HG02798 (cell line): ENCODE results near the gene DGKB.

Experiments
- ATAC-seq: cut with Tn5 transposase; IDR thresholded peaks from one replicate; pipeline ENCODE4 v1.9.1; 2021; ENCODE audit warnings: mild to moderate bottlenecking; ENCODE audit not compliant: unreplicated experiment, poor library complexity

Gene DGKB

DNA sequence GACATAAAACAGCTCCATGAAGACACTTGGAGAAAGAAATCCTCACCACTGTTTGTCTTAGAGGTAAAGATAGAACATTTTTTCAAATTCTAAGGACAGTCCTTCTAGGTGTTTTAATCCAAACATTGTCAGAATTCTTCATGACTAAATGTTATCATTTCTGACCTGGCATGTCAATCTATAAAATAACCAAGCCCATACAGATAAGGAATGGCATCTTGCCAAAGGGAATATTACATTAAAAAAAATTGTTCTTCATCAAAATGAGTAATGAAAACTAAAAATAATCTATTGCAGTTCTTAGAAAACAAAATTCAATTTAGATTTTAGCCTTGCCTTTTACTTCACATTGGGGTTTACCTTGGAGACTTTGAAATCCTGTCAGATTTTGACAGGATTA, 33.6 kb downstream of the DGKB start:
- no peak for ATAC-seq

- no peak for ATAC-seq
Measured at GRCh38 chr7:14861456-14861855, 41.1 kb downstream of the DGKB start.

DNA sequence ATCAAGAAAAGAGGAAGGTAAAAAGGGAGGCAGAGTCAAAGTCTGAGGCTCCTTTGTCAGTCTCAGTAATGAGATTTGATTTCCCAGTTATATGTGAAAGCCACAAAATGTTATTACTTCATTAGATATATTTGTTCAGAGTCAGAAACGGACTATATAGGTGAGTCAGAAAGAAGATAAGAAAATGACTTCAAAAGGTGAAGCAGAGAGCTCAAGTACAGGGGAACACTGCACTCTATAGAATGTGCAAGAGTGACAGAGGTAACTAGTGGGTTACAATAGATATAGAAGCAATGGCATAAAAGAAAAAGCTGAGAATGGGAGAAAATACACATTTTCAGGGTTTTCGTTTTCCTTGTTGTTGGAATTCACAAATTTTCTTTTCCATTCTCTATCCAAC, 43.3 kb downstream of the DGKB start:
- ATAC-seq: no peak

DNA sequence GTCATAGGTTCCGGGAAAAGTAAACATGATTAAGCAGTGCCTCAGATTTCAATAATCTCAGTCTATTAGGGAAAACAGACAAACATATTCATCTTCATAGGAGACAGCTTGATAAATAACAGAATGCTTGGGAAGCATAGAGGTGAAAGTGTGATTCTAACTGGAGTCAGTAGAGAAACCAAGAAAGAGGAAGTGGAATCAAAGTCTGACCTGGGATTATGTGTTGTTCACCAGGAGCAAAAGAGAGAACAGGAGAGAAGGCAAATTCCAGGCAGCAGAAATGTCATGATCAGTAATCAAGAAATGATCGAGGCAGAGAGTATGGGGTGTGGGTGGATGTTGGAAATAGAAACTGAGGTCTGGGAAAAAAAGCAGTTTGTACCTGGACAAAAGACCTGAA, 43.7 kb downstream of the DGKB start:
- ATAC-seq: no peak

- ATAC-seq: no peak
Measured at GRCh38 chr7:14858410-14858809, 44.1 kb downstream of the DGKB start.

- ATAC-seq: no peak
Measured at GRCh38 chr7:14855033-14855794, 47.3 kb downstream of the DGKB start.

GRCh38 chr7:14854471-14854870, 48.1 kb downstream of the DGKB start:
- ATAC-seq: no peak

GRCh38 chr7:14851610-14852009, 50.9 kb downstream of the DGKB start:
- ATAC-seq: no peak

GRCh38 chr7:14850039-14850438, 52.5 kb downstream of the DGKB start:
- no peak for ATAC-seq

GRCh38 chr7:14846405-14846804, 56.1 kb downstream of the DGKB start:
- no peak for ATAC-seq

DNA sequence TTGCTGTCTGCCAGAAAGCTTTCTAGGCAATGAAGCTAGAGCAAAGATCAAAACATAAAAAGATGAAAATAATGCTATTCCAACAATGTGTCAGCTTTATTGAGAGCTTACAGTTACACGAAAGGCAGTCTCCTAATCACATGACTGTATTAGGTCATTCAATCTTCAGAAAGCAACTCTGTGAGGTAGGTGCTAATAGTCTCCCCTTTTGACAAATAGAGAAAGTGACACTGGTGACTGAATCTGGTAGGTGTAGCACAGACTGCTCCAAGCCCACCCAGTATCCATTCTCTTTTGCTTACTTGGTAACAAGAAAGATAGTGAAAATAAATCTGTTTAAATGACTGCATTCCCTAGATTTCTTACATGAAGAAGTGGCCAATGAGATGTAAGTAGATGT, 58.8 kb downstream of the DGKB start:
- ATAC-seq: no peak

GRCh38 chr7:14842523-14842922, 60.0 kb downstream of the DGKB start:
- no peak for ATAC-seq

GRCh38 chr7:14841869-14842268, 60.7 kb downstream of the DGKB start:
- ATAC-seq: no peak

GRCh38 chr7:14841086-14841485, 61.5 kb downstream of the DGKB start:
- no peak for ATAC-seq

- no peak for ATAC-seq
Measured at GRCh38 chr7:14839307-14839706, 63.2 kb downstream of the DGKB start.

GRCh38 chr7:14837216-14837615, 65.3 kb downstream of the DGKB start:
- no peak for ATAC-seq

DNA sequence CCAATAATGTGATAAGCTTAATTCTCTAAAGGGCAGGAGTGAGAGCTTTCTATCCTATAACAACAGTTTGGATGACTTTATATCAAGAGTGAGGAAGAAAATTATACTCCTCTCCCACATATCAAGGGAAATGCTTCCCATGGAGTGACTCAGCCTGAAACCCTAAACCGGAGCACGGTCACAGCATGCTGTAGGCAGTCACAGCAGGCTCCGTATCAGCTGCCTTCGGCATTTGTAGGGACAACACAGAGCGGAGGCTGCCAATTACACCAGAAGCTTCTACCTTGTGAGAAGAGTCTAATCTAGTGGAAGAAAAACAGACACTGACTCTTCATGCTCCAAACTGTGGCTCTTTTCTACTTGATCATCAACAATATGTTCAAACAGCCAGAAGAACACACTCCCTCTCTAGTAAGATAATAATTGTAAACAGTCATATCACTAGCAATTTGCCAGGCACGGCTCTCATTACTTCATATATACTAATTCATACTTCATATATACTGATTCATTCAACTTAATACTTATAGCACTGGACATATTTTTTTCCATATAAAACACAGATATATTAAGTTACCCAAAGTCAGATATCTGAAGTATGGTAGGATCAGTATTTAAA, 65.9 kb downstream of the DGKB start:
- ATAC-seq: no peak

DNA sequence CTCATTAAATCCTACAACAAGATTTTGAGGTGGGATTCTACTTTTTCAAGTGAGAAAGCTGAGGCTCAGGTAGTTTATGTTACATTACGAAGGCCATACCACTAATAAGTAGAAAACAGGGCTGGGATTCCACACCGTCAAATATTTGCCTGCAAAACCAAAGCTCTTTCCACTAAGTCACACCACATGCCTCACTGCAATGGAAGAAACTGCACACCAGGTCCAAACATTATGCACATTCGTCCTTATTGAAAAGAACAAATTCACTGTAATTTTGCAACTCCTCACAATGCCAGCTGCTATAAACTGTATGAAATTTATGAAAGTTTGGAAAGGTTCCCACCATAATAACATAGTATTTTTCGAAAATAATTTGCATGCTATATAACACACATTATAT, 66.5 kb downstream of the DGKB start:
- ATAC-seq: no peak

- no peak for ATAC-seq
Measured at GRCh38 chr7:14835384-14835783, 67.2 kb downstream of the DGKB start.

DNA sequence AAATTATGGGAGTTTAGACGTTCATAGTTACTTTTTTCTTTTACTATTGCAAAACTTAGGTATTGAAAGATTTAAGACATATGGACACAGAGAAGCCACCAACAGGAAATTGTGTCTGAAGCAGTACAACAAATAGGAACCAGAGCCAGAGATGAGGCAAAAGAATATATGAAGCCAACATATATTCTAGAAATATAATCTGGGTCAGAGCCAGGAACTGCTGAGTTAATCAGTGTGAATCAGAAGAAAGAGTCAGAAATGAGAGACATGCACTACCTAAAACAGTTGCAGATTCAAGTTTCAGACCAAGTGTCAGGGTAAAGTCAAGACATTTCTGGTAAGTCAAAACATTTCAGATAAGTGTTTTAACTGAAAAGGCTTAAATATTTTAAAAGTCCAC, 67.7 kb downstream of the DGKB start:
- ATAC-seq: peak; percentile 43

- peak; percentile 78 for ATAC-seq
Measured at GRCh38 chr7:14834456-14834855, 68.1 kb downstream of the DGKB start.

DNA sequence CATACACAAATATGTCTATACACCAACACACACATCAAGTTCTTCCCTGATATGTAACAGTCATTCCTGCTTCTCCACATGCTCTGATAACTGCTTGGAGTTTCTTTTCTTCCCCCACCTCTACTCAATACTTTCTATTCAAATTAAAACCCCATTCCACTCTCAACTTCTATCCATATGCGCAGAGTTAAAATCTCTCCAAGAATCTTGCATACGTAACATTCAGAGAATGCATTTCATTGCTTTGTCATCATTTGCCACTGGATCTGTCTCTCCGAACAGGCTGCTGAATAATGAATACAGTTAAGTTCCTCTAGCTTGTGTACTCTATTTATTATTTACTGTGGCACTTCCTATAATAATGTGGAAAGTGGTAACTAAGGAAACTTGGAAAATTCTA, 68.8 kb downstream of the DGKB start:
- no peak for ATAC-seq
